ENCODE measurements around the gene RANGAP1. TPM values are rescaled to one million over a fixed set of nuclear protein-coding genes. Genes with fewer than 3 reads are reported as not detected.
A peak's percentile ranks its signal among the peaks of the same experiment; 100 is the strongest.
"Not testable (repeated sequence)": the region's sequence is repeated elsewhere in the genome, so short reads cannot be mapped to it uniquely, and the experiment has no call there.

RANGAP1 gene
- polyA plus RNA-seq, 1 experiment: 145 TPM

- ChIA-PET CTCF (interaction anchor here (0.7 to 1.1 kb wide), 4 partner anchors 10 to 76 kb away, joined by 3 to 4 read pairs (median 3); partner anchors contain the start of gene RANGAP1), POLR2A (no interaction called here)
These were observed 15.4 kb upstream of the RANGAP1 start, which contains the start of gene ZC3H7B for GRCh38 chr22:41301085-41302020. Gene ZC3H7B (plus strand): TSS chr22:41301525. CDS start chr22:41320661, 19,136 bp downstream.

GRCh38 chr22:41300661-41301060 lies 14.7 kb upstream of the RANGAP1 start:
- peak overlapping the region; percentile 63 for H3K4me3 ChIP-seq (ENCODE audit: low read depth, low read length)
- DNase-seq (ENCODE audit: low read depth): no peak
- ChIA-PET CTCF (interaction anchor here (0.8 to 1.1 kb wide), 2 partner anchors 11 to 15 kb away, joined by 3 to 4 read pairs; partner anchors contain the start of gene RANGAP1), POLR2A (no interaction called here)
- no peaks in the 10 kb centered on the region for H3K27me3 ChIP-seq (ENCODE audit: control insufficient read depth, insufficient read depth, low read length)
- TF ChIP-seq CTCF (IDR thresholded peaks at IDR 0.05; ENCODE audit: insufficient read depth, low read depth, low read length): no peak
- H3K36me3 ChIP-seq (ENCODE audit: control insufficient read depth, insufficient read depth, low read length): no peaks in the 10 kb centered on the region

More at GRCh38 chr22:41301085-41302020, 15.4 kb upstream of the RANGAP1 start, which contains the start of gene ZC3H7B:
- no peak for DNase-seq (ENCODE audit: low read depth)
- no peaks in the 10 kb centered on the region for H3K27me3 ChIP-seq (ENCODE audit: control insufficient read depth, insufficient read depth, low read length)
- no peaks in the 10 kb centered on the region for H3K36me3 ChIP-seq (ENCODE audit: control insufficient read depth, insufficient read depth, low read length)
- peak within 1 kb of the TSS; percentile 63 for H3K4me3 ChIP-seq (ENCODE audit: low read depth, low read length)
- TF ChIP-seq CTCF (IDR thresholded peaks at IDR 0.05; ENCODE audit: insufficient read depth, low read depth, low read length): peak; percentile 68

GRCh38 chr22:41296826-41297667 lies 11.1 kb upstream of the RANGAP1 start:
- Histone ChIP-seq H3K4me3 (ENCODE audit: low read depth, low read length) (no peak overlapping the region), H3K36me3 (ENCODE audit: control insufficient read depth, insufficient read depth, low read length) (no peaks in the 10 kb centered on the region), H3K27me3 (ENCODE audit: control insufficient read depth, insufficient read depth, low read length) (no peaks in the 10 kb centered on the region)
- ChIA-PET CTCF (no interaction called here), POLR2A (no interaction called here)
- TF ChIP-seq CTCF (IDR thresholded peaks at IDR 0.05; ENCODE audit: insufficient read depth, low read depth, low read length): no peak
- no peak for DNase-seq (ENCODE audit: low read depth)

GRCh38 chr22:41294816-41295215 lies 8.8 kb upstream of the RANGAP1 start:
- H3K4me3 ChIP-seq (ENCODE audit: low read depth, low read length); DNase-seq (ENCODE audit: low read depth); POLR2A ChIA-PET; CTCF ChIA-PET; H3K36me3 ChIP-seq (ENCODE audit: control insufficient read depth, insufficient read depth, low read length); H3K27me3 ChIP-seq (ENCODE audit: control insufficient read depth, insufficient read depth, low read length): not testable (repeated sequence)

- ChIA-PET CTCF (no interaction called here), POLR2A (no interaction called here)
- no peak overlapping the region for H3K4me3 ChIP-seq (ENCODE audit: low read depth, low read length)
- H3K36me3 ChIP-seq (ENCODE audit: control insufficient read depth, insufficient read depth, low read length): no peaks in the 10 kb centered on the region
- peak; percentile 82 for DNase-seq (ENCODE audit: low read depth)
- no peaks in the 10 kb centered on the region for H3K27me3 ChIP-seq (ENCODE audit: control insufficient read depth, insufficient read depth, low read length)
- TF ChIP-seq CTCF (IDR thresholded peaks at IDR 0.05; ENCODE audit: insufficient read depth, low read depth, low read length): no peak
These were observed 4.6 kb upstream of the RANGAP1 start for GRCh38 chr22:41290262-41291221.
